ENCODE results near the gene HDAC4. TPM values are rescaled to one million over a fixed set of nuclear protein-coding genes. Genes with fewer than 3 reads are reported as not detected.

The HDAC4 gene
- total and polyA plus RNA-seq, 10 of the 15 experiments (the other 5 are each of a cell fraction or from before 2014, with no cell fraction given), result 0.22 to 15.7 (median 4.8) TPM

GRCh38 chr2:239077260-239077659 lies 323.6 kb downstream of the HDAC4 start (continued):
- TF ChIP-seq EP300 (IDR thresholded peaks at IDR 0.05; ENCODE audit: borderline replicate concordance in 1 of 2, control insufficient read depth in 1 of 2, low read depth in 2 of 2, low read length in 2 of 2) (no peak), TARDBP (IDR thresholded peaks at IDR 0.05; ENCODE audit: borderline replicate concordance) (no peak), DPF2 (IDR thresholded peaks at IDR 0.05) (no peak), CBFB (IDR thresholded peaks at IDR 0.05; ENCODE audit: low read depth) (no peak), NFYA (IDR thresholded peaks at IDR 0.05; ENCODE audit: borderline replicate concordance, low read depth, low read length) (no peak), RBBP5 (conservative IDR thresholded peaks at IDR 0.05) (no peak)
- TF ChIP-seq, protein P1, sequence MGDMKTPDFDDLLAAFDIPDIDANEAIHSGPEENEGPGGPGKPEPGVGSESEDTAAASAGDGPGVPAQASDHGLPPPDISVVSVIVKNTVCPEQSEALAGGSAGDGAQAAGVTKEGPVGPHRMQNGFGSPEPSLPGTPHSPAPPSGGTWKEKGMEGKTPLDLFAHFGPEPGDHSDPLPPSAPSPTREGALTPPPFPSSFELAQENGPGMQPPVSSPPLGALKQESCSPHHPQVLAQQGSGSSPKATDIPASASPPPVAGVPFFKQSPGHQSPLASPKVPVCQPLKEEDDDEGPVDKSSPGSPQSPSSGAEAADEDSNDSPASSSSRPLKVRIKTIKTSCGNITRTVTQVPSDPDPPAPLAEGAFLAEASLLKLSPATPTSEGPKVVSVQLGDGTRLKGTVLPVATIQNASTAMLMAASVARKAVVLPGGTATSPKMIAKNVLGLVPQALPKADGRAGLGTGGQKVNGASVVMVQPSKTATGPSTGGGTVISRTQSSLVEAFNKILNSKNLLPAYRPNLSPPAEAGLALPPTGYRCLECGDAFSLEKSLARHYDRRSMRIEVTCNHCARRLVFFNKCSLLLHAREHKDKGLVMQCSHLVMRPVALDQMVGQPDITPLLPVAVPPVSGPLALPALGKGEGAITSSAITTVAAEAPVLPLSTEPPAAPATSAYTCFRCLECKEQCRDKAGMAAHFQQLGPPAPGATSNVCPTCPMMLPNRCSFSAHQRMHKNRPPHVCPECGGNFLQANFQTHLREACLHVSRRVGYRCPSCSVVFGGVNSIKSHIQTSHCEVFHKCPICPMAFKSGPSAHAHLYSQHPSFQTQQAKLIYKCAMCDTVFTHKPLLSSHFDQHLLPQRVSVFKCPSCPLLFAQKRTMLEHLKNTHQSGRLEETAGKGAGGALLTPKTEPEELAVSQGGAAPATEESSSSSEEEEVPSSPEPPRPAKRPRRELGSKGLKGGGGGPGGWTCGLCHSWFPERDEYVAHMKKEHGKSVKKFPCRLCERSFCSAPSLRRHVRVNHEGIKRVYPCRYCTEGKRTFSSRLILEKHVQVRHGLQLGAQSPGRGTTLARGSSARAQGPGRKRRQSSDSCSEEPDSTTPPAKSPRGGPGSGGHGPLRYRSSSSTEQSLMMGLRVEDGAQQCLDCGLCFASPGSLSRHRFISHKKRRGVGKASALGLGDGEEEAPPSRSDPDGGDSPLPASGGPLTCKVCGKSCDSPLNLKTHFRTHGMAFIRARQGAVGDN (IDR thresholded peaks at IDR 0.05), result no peak

DNA sequence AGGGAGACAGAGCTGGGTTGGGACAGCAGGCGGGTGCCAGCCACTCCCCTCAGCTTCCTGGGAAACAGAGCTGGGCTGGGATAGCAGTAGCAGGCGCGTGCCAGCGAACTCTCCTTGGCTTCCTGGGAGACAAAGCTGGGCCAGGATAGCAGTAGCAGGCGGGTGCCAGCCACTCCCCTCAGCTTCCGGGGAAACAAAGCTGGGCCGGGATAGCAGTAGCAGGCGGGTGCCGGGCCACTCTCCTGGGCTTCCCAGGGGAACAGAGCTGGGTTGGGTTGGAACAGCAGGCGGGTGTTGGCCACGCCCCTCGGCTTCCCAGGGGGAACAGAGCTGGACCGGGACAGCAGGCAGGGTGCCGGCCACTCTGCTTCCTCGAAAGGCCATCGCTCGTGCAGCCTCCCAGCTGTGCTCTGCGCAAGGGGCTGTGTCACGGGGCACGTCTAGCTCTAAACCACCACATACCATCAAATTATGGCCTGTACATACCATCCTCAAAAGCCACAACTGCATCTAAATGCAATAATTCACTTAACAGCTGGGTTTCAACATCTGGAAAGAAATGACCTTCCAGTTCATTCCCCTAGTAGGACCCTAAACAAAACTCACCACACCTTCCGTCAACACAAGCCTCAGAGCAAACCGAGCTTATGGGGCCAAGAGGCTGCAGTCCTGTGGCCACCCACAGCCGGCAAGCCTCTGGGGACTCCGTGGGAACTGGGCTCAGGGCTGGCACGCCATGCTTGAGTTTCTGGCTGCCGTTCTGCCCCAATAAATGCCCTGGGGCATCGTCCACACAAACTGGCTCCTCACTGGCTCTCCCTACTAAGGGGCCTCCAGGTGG lies 324.7 kb downstream of the HDAC4 start:
- Histone ChIP-seq H3K4me2 (ENCODE audit: control insufficient read depth, insufficient read depth) (no peak overlapping the region), H3K27ac (ENCODE audit: control insufficient read depth, insufficient read depth) (no peak overlapping the region), H3K79me2 (ENCODE audit: control insufficient read depth, insufficient read depth, low read length) (no peaks in the 10 kb centered on the region), H3K4me3 (no peak overlapping the region), H3K27me3 (replicated peaks in 1 of 2; ENCODE audit: control insufficient read depth in 2 of 2, insufficient read depth in 2 of 2, low read length in 1 of 2) (no peaks in the 10 kb centered on the region), H3K9me3 (replicated peaks; ENCODE audit: control insufficient read depth, insufficient read depth, low read length) (no peaks in the 10 kb centered on the region), H3K4me1 (ENCODE audit: control insufficient read depth, insufficient read depth, low read length) (no peaks in the 10 kb centered on the region), H2AFZ (ENCODE audit: control insufficient read depth, low read depth, low read length) (no peak overlapping the region), H3K9ac (ENCODE audit: control insufficient read depth, insufficient read depth, low read length) (no peak overlapping the region), H3K36me3 (ENCODE audit: control insufficient read depth in 2 of 2, insufficient read depth in 2 of 2, low read length in 1 of 2) (no peaks in the 10 kb centered on the region), H4K20me1 (ENCODE audit: control insufficient read depth, insufficient read depth) (no peaks in the 10 kb centered on the region)
- ChIA-PET SMC1A (ENCODE audit: uncharacterized antibody, unreplicated experiment) (no interaction called here), RAD21 (ENCODE audit: unreplicated experiment) (no interaction called here), POLR2A (no interaction called here), CTCF (no interaction called here)
- intact Hi-C loops (cut with micrococcal nuclease; ENCODE audit: unreplicated experiment), result no loop called here
- no peak for DNase-seq (ENCODE audit: low read depth, low spot score)
- TF ChIP-seq, protein P2, sequence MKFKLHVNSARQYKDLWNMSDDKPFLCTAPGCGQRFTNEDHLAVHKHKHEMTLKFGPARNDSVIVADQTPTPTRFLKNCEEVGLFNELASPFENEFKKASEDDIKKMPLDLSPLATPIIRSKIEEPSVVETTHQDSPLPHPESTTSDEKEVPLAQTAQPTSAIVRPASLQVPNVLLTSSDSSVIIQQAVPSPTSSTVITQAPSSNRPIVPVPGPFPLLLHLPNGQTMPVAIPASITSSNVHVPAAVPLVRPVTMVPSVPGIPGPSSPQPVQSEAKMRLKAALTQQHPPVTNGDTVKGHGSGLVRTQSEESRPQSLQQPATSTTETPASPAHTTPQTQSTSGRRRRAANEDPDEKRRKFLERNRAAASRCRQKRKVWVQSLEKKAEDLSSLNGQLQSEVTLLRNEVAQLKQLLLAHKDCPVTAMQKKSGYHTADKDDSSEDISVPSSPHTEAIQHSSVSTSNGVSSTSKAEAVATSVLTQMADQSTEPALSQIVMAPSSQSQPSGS (IDR thresholded peaks at IDR 0.05; ENCODE audit: low read length), result no peak
- TF ChIP-seq CBX5 (IDR thresholded peaks at IDR 0.05; ENCODE audit: low read depth) (no peak), POLR2AphosphoS2 (IDR thresholded peaks at IDR 0.05; ENCODE audit: low read depth, low read length) (no peak), ZBTB4 (CRISPR knock-in tag; IDR thresholded peaks at IDR 0.05) (no peak), MEF2B (IDR thresholded peaks at IDR 0.05; ENCODE audit: partially characterized antibody, poor library complexity, severe bottlenecking) (no peak), BHLHE40 (IDR thresholded peaks at IDR 0.05; ENCODE audit: borderline replicate concordance in 1 of 2, low read depth in 2 of 2, low read length in 1 of 2) (no peak)
- in situ Hi-C loops (cut with MboI), result no loop called here
- no TSS peak for BruUV-seq (replicated peaks)
- WGBS (ENCODE audit: insufficient coverage, insufficient replicate concordance, low lambda C conversion rate, missing lambda C conversion rate), result 89% methylated on average over 24 of the region's 27 CpGs
- FAIRE-seq, result no peak
- ATAC-seq, result no peak

Data from GM12878 (cell line).